T-helper 1 cell treated with Interleukin-12 subunit alpha and Interleukin-12 subunit beta and Interleukin-4 antibody, amounts not matched to agents 30 μg/mL and 1 μg/mL, for 36 hours (primary cell): Measurements from ENCODE around the gene OR2A5.

Experiments used
- H3K27ac Mint-ChIP-seq: one replicate; pipeline ENCODE4 v1.8.0; 2021; ENCODE audit warnings: mild to moderate bottlenecking, mixed read lengths
- H3K27me3 Mint-ChIP-seq: one replicate; pipeline ENCODE4 v1.8.0; 2021; ENCODE audit warnings: low read depth, mixed read lengths
- H3K36me3 Mint-ChIP-seq: one replicate; pipeline ENCODE4 v1.8.0; 2021; ENCODE audit warnings: low read depth, mixed read lengths
- H3K4me1 Mint-ChIP-seq: one replicate; pipeline ENCODE4 v1.8.0; 2021; ENCODE audit warnings: low read depth, mixed read lengths
- H3K4me3 Mint-ChIP-seq: one replicate; pipeline ENCODE4 v1.8.0; 2021; ENCODE audit warnings: mild to moderate bottlenecking, moderate library complexity, mixed read lengths
- H3K9me3 Mint-ChIP-seq: one replicate; pipeline ENCODE4 v1.8.0; 2021; ENCODE audit warnings: mixed read lengths

OR2A5 gene

DNA sequence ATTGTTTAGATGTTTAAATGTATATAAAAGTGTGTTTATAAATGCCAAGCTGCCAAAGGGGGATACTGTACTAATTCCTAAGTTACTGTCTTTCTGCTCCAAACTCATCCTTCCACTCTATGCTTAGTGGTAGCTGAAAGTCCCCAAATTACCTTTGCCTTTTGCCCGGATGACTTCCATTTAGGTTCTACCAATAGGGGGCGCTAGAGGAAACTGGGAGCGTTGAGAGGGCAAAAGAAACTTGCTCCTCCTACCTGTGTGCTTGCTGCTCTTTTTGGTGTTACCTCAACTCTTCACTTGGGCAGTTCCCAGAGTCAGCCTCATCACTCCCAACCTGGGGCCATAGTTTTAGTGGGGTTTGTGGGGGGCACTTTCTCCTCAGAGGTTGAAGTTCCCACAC lies 15.0 kb downstream of the OR2A5 start:
- peaks cover 7% of the 10 kb centered on the region for H3K27me3 Mint-ChIP-seq
- no peaks in the 10 kb centered on the region for H3K9me3 Mint-ChIP-seq
- no peaks in the 10 kb centered on the region for H3K4me1 Mint-ChIP-seq
- no peak overlapping the region for H3K27ac Mint-ChIP-seq
- H3K4me3 Mint-ChIP-seq, result no peak overlapping the region
- H3K36me3 Mint-ChIP-seq, result no peaks in the 10 kb centered on the region

DNA sequence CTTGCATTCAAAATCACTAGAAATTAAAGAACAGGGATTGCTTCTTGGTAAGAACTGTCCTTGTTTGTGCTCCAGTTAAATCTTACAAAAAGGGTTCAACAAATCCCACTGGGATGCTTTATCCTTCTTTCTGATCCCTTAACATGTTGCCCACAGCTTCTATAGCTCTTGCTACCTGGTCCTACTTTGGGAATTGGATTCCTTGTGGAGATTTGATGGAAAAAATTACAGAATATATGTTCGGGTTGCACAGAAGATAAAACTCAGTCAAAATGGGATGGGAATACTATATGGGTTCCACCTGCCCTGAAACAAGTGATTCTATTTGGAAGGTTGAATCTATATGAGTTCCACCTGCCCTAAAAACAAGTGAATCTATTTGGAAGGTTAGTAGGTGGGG lies 20.8 kb downstream of the OR2A5 start, which contains the start of gene OR2A25:
TSS of gene OR2A25 (plus strand) at position 301 of the 400 bp plus-strand sequence. CDS start 4,409 bp downstream, outside the sequence.
- Mint-ChIP-seq H3K27me3 (no peaks in the 10 kb centered on the region), H3K27ac (no peak within 1 kb of the TSS), H3K4me1 (no peaks in the 10 kb centered on the region), H3K4me3 (no peak within 1 kb of the TSS), H3K9me3 (no peaks in the 10 kb centered on the region), H3K36me3 (no peaks in the 10 kb centered on the region)

DNA sequence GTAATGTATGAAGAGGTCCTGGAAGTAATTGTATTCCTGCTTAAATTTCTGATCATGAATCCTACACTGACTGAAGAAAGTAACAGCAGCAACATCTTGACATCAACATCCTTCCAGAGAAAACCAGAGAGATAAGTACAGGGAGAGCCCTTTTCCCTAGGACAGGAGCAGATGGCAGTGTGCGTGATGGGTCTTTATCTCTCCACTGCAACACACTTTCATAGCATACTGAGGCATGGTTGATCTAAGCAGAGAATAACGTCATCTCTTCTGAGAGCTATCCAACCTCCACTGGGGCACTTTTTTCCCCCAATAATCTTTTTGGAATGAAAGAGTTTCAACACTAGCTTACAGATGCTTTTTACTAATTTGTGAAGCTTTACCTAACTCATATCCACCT lies 21.2 kb downstream of the OR2A5 start:
- no peaks in the 10 kb centered on the region for H3K4me1 Mint-ChIP-seq
- H3K27me3 Mint-ChIP-seq, result no peaks in the 10 kb centered on the region
- H3K9me3 Mint-ChIP-seq, result no peaks in the 10 kb centered on the region
- no peak overlapping the region for H3K27ac Mint-ChIP-seq
- no peak overlapping the region for H3K4me3 Mint-ChIP-seq
- no peaks in the 10 kb centered on the region for H3K36me3 Mint-ChIP-seq

- Mint-ChIP-seq H3K27ac (no peak overlapping the region), H3K4me1 (no peaks in the 10 kb centered on the region)
Observed at GRCh38 chr7:144074374-144074773, 25.6 kb downstream of the OR2A5 start.

GRCh38 chr7:144085978-144086377 lies 37.2 kb downstream of the OR2A5 start, which contains the start of gene OR2A12:
Gene OR2A12, plus strand, starts transcription at chr7:144086278. Its CDS starts 8,830 bp downstream, at chr7:144095108.
- Mint-ChIP-seq H3K4me3 (no peak within 1 kb of the TSS), H3K36me3 (no peaks in the 10 kb centered on the region), H3K27me3 (no peaks in the 10 kb centered on the region), H3K27ac (no peak within 1 kb of the TSS), H3K9me3 (peaks cover 3% of the 10 kb centered on the region), H3K4me1 (no peaks in the 10 kb centered on the region)

More at GRCh38 chr7:144074374-144074773, 25.6 kb downstream of the OR2A5 start:
- Mint-ChIP-seq H3K27me3 (no peaks in the 10 kb centered on the region), H3K4me3 (no peak overlapping the region), H3K36me3 (no peaks in the 10 kb centered on the region), H3K9me3 (no peaks in the 10 kb centered on the region)

- no peaks in the 10 kb centered on the region for H3K27me3 Mint-ChIP-seq
- H3K27ac Mint-ChIP-seq, result no peak overlapping the region
- no peak overlapping the region for H3K4me3 Mint-ChIP-seq
- no peaks in the 10 kb centered on the region for H3K36me3 Mint-ChIP-seq
- H3K4me1 Mint-ChIP-seq, result no peaks in the 10 kb centered on the region
- peaks cover 3% of the 10 kb centered on the region for H3K9me3 Mint-ChIP-seq
Observed at GRCh38 chr7:144086730-144087129, 38.0 kb downstream of the OR2A5 start.

DNA sequence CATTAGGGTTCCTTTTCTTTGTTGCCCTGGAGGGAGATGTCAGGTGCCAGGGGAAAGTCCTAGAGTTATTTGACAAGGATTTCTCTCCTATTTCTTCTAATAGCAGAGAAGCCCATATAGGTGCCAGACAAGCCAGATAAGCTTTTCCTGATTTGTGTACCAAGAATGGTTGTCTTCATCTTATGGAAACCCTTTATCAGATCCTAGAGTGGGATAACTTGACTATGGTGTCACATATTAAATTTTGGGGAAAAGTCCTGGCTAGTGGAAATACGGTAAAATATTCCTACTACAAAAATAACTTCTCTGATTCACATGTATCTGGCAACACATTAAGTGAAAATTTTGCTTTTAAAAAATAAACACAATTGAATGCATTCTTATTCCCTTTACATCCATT lies 38.5 kb downstream of the OR2A5 start:
- Mint-ChIP-seq H3K9me3 (peaks cover 3% of the 10 kb centered on the region), H3K4me3 (no peak overlapping the region), H3K27me3 (no peaks in the 10 kb centered on the region), H3K4me1 (no peaks in the 10 kb centered on the region), H3K36me3 (no peaks in the 10 kb centered on the region), H3K27ac (no peak overlapping the region)

DNA sequence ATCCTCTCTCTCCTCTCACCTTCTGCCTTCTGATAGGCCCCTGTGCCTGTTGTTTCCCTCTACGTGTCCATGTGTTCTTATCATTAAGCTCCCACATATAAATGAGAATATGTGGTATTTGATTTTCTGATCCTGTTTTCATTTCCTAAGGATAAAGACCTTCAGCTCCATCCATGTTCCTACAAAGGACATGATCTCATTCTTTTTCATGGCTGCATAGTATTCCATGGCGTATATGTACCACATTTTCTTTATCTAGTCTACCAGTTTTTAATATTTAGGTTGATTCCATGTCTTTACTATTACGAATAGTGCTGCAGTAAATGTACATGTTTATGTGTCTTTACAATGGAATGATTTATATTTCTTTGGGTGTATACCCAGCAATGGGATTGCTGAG lies 41.9 kb downstream of the OR2A5 start:
- Mint-ChIP-seq H3K36me3 (no peaks in the 10 kb centered on the region), H3K4me3 (no peak overlapping the region), H3K27ac (no peak overlapping the region), H3K4me1 (no peaks in the 10 kb centered on the region), H3K9me3 (peaks cover 3% of the 10 kb centered on the region), H3K27me3 (no peaks in the 10 kb centered on the region)

- H3K27me3 Mint-ChIP-seq, result peaks cover 8% of the 10 kb centered on the region
- H3K27ac Mint-ChIP-seq, result no peak overlapping the region
- no peak overlapping the region for H3K4me3 Mint-ChIP-seq
- H3K36me3 Mint-ChIP-seq, result no peaks in the 10 kb centered on the region
- no peaks in the 10 kb centered on the region for H3K4me1 Mint-ChIP-seq
- H3K9me3 Mint-ChIP-seq, result no peaks in the 10 kb centered on the region
Observed at GRCh38 chr7:144098776-144099175, 50.0 kb downstream of the OR2A5 start.

DNA sequence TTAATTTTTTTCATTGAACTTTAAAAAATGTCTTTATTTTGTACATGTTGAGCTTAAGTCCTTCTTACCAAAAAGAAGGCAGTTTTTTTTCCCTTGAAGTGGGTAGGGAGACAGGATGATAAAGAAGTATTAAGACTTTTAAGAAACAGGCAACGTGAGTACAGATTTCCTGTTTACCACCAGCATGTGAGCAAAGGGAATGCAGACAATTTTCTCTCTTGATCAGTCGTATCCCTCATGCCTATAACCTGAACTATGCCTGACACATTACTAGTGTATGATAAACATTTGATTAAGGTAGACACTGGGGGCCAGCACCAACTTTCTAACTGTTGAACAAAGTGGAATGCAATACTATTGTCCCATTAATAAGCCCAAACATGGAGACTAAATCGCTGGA lies 51.9 kb downstream of the OR2A5 start:
- no peak overlapping the region for H3K4me3 Mint-ChIP-seq
- no peaks in the 10 kb centered on the region for H3K4me1 Mint-ChIP-seq
- no peaks in the 10 kb centered on the region for H3K9me3 Mint-ChIP-seq
- H3K36me3 Mint-ChIP-seq, result no peaks in the 10 kb centered on the region
- H3K27me3 Mint-ChIP-seq, result peaks cover 8% of the 10 kb centered on the region
- H3K27ac Mint-ChIP-seq, result no peak overlapping the region

GRCh38 chr7:144102041-144102440 lies 53.3 kb downstream of the OR2A5 start:
- Mint-ChIP-seq H3K4me1 (no peaks in the 10 kb centered on the region), H3K4me3 (no peak overlapping the region), H3K36me3 (no peaks in the 10 kb centered on the region), H3K9me3 (no peaks in the 10 kb centered on the region), H3K27me3 (peaks cover 8% of the 10 kb centered on the region), H3K27ac (no peak overlapping the region)

DNA sequence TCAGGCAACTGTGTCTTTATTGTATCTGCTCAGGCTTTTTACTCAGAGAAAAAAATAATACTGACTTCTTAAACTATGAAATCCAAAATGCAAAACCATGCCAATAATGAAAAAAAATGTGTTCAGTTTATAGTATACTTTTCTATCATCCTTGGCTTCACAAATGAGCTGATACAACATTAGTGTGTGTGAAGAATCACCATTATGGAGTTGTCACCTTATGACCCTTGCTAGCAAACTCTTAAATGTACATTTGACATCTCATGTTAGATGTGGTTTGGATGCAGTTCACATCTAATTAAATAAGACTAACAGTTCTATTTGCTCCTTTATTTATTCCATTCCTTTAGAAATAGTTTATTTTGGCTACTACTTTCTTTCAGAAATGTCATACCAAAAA lies 56.5 kb downstream of the OR2A5 start:
- H3K9me3 Mint-ChIP-seq, result no peaks in the 10 kb centered on the region
- no peaks in the 10 kb centered on the region for H3K36me3 Mint-ChIP-seq
- H3K27me3 Mint-ChIP-seq, result peaks cover 3% of the 10 kb centered on the region
- no peak overlapping the region for H3K27ac Mint-ChIP-seq
- no peaks in the 10 kb centered on the region for H3K4me1 Mint-ChIP-seq
- no peak overlapping the region for H3K4me3 Mint-ChIP-seq
